HG02973 (cell line): ENCODE measurements around the gene TIMM17A.
"Not testable (repeated sequence)": the region's sequence is repeated elsewhere in the genome, so short reads cannot be mapped to it uniquely, and the experiment has no call there.

Source experiments
- ATAC-seq: cut with Tn5 transposase; IDR thresholded peaks from one replicate; pipeline ENCODE4 v1.9.1; 2021; ENCODE audit warnings: moderate library complexity; ENCODE audit not compliant: unreplicated experiment

Gene TIMM17A

GRCh38 chr1:202014060-202014459, 58.8 kb downstream of the TIMM17A start:
- ATAC-seq = no peak

GRCh38 chr1:202014915-202015661, 59.8 kb downstream of the TIMM17A start:
- no peak for ATAC-seq

- no peak for ATAC-seq
Observed at GRCh38 chr1:202015662-202015937, 60.3 kb downstream of the TIMM17A start.

- no peak for ATAC-seq
Observed at GRCh38 chr1:202016022-202016810, 60.9 kb downstream of the TIMM17A start.

GRCh38 chr1:202016811-202017748, 61.8 kb downstream of the TIMM17A start:
- ATAC-seq = no peak

GRCh38 chr1:202017749-202018467, 62.6 kb downstream of the TIMM17A start:
- ATAC-seq = no peak

GRCh38 chr1:202018468-202019234, 63.3 kb downstream of the TIMM17A start:
- ATAC-seq = no peak

GRCh38 chr1:202019235-202019558, 63.9 kb downstream of the TIMM17A start:
- ATAC-seq = not testable (repeated sequence)
